ENCODE data around the gene TNIK. TPM values are rescaled to one million over a fixed set of nuclear protein-coding genes. Genes with fewer than 3 reads are reported as not detected.

The TNIK gene
- total RNA-seq, 1 donor from 2014 or later: 2.5 TPM

DNA sequence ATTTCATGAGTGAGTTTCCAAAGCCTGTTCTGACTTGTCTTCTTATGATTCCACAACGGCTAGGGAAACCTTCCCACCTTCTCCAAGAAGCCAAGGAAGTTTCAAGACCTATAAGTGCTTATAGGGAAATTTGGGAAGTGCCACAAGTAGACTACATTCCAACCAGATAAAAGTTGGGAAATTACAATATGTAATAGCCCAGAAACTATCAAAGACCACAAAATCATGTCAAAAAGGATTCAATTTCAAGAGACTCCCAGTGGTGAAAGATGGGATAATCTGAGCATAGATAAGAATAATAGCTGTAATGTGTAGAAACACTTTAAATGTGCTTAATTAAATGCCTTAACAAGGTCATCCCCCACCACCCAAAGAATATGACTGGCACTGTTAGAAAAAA is 264.5 kb downstream of the TNIK start:
- TF ChIP-seq, protein P1, sequence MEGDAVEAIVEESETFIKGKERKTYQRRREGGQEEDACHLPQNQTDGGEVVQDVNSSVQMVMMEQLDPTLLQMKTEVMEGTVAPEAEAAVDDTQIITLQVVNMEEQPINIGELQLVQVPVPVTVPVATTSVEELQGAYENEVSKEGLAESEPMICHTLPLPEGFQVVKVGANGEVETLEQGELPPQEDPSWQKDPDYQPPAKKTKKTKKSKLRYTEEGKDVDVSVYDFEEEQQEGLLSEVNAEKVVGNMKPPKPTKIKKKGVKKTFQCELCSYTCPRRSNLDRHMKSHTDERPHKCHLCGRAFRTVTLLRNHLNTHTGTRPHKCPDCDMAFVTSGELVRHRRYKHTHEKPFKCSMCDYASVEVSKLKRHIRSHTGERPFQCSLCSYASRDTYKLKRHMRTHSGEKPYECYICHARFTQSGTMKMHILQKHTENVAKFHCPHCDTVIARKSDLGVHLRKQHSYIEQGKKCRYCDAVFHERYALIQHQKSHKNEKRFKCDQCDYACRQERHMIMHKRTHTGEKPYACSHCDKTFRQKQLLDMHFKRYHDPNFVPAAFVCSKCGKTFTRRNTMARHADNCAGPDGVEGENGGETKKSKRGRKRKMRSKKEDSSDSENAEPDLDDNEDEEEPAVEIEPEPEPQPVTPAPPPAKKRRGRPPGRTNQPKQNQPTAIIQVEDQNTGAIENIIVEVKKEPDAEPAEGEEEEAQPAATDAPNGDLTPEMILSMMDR (IDR thresholded peaks at IDR 0.05): no peak
- intact Hi-C loops (cut with micrococcal nuclease): no loop called here
- no peak for ATAC-seq (ENCODE audit: low read depth)
- Mint-ChIP-seq H3K27ac (no peak overlapping the region), H3K4me3 (no peak overlapping the region), H3K27me3 (no peaks in the 10 kb centered on the region), H3K9me3 (no peaks in the 10 kb centered on the region), H3K4me1 (no peaks in the 10 kb centered on the region), H3K36me3 (ENCODE audit: low read depth) (no peaks in the 10 kb centered on the region)
- CTCF ChIA-PET: no interaction called here
- DNase-seq: no peak
- POLR2A ChIA-PET: no interaction called here

DNA sequence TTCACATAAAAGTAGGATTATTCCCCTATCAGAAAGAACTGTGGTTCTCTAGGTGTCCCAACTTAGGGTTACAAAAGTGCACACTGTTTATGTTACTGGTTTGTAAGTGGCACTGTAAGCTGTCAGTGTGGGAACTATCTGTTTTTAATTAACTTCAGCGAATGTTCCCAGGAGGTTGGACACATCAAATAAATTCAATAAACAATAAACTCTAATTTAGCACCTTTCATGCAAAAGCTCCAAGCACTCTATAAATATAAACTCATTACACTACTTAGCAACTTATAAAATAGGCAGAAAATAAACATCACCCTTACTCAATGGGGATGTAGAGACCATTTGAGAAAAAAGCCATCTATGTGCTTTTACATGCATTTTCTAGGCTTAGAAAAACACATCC is 265.2 kb downstream of the TNIK start:
- Mint-ChIP-seq H3K27ac (no peak overlapping the region), H3K4me1 (no peaks in the 10 kb centered on the region), H3K9me3 (no peaks in the 10 kb centered on the region), H3K27me3 (no peaks in the 10 kb centered on the region), H3K4me3 (no peak overlapping the region), H3K36me3 (ENCODE audit: low read depth) (no peaks in the 10 kb centered on the region)
- intact Hi-C loops (cut with micrococcal nuclease): no loop called here
- ChIA-PET POLR2A (no interaction called here), CTCF (no interaction called here)
- DNase-seq (no peak), ATAC-seq (ENCODE audit: low read depth) (no peak)
- TF ChIP-seq, protein P1 (IDR thresholded peaks at IDR 0.05): no peak

DNA sequence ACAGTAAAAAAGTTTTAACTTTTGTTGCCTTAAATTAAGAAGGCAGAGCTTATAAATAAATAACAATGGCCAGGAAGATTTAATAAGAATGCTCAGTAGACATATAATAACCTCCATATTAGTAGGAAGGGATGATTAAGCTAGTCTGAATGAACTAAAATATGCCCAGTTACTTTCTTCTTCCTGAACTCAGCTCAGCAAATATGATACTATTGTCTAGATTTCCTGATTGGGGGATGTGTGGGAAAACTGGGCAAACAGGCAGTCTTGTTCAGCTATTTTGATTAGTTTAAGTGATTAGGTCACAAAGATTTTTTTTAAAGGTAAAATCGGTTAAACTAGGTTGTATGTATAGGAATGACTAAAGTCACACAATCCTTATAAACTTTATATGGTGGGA is 266.5 kb downstream of the TNIK start:
- TF ChIP-seq, protein P1 (IDR thresholded peaks at IDR 0.05): no peak
- ChIA-PET CTCF (no interaction called here), POLR2A (no interaction called here)
- Mint-ChIP-seq H3K27ac (no peak overlapping the region), H3K4me1 (no peaks in the 10 kb centered on the region), H3K27me3 (no peaks in the 10 kb centered on the region), H3K4me3 (no peak overlapping the region), H3K36me3 (ENCODE audit: low read depth) (no peaks in the 10 kb centered on the region), H3K9me3 (no peaks in the 10 kb centered on the region)
- intact Hi-C loops (cut with micrococcal nuclease): no loop called here
- ATAC-seq (ENCODE audit: low read depth): no peak
- no peak for DNase-seq

DNA sequence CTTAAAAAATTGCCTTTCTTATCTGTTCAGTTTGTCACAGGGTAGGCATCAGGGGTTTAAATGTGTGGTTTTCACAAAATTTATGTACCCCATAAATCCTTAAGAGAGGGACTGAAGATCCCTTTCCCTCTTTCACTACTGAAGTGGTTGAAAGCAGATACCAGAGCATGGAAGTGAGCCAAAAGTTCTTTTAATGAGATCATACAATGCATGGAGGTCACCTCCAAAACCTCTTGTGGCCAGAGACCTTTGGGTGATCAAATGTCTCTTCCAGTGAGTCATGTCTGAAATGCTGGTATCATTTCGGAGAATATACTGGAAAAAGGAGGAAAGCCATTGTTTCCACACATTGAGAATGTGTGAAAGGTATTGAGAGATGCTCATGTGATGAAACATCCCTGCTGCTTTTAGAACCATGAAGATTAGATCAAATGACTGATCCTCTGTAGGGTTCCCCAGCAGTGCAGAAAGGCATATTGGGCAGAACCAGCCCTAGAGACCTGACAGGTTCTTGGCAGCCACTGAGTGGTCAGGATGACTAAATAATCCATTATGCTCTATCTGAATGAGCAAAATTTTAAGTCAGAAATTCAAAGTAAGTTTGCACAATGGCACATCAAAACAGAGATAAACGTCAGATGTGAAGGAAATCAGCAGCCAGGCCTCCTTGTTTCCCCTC is 267.9 kb downstream of the TNIK start:
- intact Hi-C loops (cut with micrococcal nuclease): no loop called here
- CTCF ChIA-PET: no interaction called here
- no peak for ATAC-seq (ENCODE audit: low read depth)

DNA sequence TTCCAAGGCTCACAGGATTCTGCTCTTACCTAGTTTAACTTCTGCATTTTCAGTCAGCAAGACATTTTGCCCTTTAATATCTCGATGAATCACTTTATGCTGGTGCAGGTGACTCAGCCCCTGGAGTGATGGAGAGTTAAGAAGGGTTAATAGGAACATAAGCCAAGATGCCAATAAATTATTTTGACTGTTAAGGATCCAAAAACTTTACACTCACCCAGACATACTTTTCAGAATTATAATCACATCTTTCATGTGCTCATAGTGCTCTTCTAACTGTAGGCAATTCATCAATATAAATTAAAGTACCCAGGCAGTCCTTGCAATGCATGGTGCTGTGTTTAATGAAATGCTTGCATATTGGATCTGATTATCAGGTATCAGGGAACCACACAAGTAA is 269.5 kb downstream of the TNIK start:
- H3K36me3 Mint-ChIP-seq (ENCODE audit: low read depth): no peaks in the 10 kb centered on the region
- H3K9me3 Mint-ChIP-seq: no peaks in the 10 kb centered on the region
- H3K27me3 Mint-ChIP-seq: no peaks in the 10 kb centered on the region
- TF ChIP-seq, protein P1 (IDR thresholded peaks at IDR 0.05): no peak
- ChIA-PET CTCF (no interaction called here), POLR2A (no interaction called here)
- no peak for DNase-seq
- ATAC-seq (ENCODE audit: low read depth): no peak
- H3K4me1 Mint-ChIP-seq: no peaks in the 10 kb centered on the region
- H3K27ac Mint-ChIP-seq: no peak overlapping the region
- intact Hi-C loops (cut with micrococcal nuclease): no loop called here
- H3K4me3 Mint-ChIP-seq: no peak overlapping the region

More for the DNA sequence above, 267.9 kb downstream of the TNIK start:
- no peaks in the 10 kb centered on the region for H3K4me1 Mint-ChIP-seq
- H3K9me3 Mint-ChIP-seq: no peaks in the 10 kb centered on the region
- H3K27ac Mint-ChIP-seq: no peak overlapping the region
- no peaks in the 10 kb centered on the region for H3K27me3 Mint-ChIP-seq
- DNase-seq: no peak
- POLR2A ChIA-PET: no interaction called here
- TF ChIP-seq, protein P1 (IDR thresholded peaks at IDR 0.05): no peak
- H3K36me3 Mint-ChIP-seq (ENCODE audit: low read depth): no peaks in the 10 kb centered on the region
- H3K4me3 Mint-ChIP-seq: no peak overlapping the region
